A549 (cell line): Measurements from ENCODE around the gene SPATA46.

ENCODE experiments used
- BHLHE40 ChIP-seq: IDR thresholded peaks from 2 replicates; pipeline ENCODE4 v1.6.1; 2012; ENCODE audit warnings: low read depth, low read length, inconsistent platforms
- JUNB ChIP-seq: fragments of >200 bp; sonication (Bioruptor Twin); formaldehyde crosslinking; IDR thresholded peaks from 2 replicates; pipeline ENCODE4 v1.6.1; 2016
- MAX ChIP-seq: IDR thresholded peaks from 2 replicates; pipeline ENCODE4 v1.6.1; 2012

GRCh38 chr1:162384116-162384515, 7.5 kb upstream of the SPATA46 start:
- TF ChIP-seq BHLHE40 (no peak), JUNB (no peak), MAX (no peak)
